ENCODE results near the gene DNAJB12. TPM values are rescaled to one million over a fixed set of nuclear protein-coding genes. Genes with fewer than 3 reads are reported as not detected.

DNAJB12 gene
- total and polyA plus RNA-seq, 8 donors = 25.1 to 38.9 (median 28.3) TPM

DNA sequence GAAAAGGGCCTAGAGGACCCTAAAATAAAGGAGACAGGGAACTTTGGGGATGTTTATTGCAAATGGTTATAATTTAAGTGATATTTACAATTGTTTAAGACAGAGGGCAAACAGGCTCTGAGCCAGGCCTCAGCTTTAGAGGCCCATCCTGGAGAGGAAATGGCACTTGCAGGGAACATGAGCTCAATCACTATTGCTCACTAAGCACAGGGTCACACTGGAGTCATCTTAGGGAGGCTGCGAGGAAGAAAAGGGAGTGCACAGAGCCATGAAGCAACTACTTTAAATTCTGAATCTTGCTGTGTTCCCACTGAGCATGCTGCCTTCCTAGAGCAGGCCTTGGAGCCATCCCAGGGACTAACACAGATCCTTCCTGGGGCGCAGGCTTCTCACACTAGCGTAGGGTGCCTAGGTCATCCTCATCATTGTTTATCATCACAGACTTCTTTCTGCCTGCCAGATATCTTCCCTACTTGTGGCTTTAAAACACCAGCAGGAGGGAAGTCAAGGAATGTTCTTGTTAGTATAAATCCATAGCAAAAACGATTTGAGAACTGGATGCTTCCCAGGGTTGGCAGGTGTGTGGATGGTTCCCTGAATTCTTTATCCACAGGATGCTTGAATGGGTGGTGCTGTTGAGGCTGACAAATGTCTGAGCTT, 12.7 kb upstream of the DNAJB12 start:
- no peaks in the 10 kb centered on the region for H3K27me3 ChIP-seq
- no peaks in the 10 kb centered on the region for H3K9me3 ChIP-seq
- DNase-seq (no peak), ATAC-seq (no peak)
- H3K36me3 ChIP-seq = peaks cover 0 to 56% of the 10 kb centered on the region in 2 donors
- intact Hi-C loops (cut with DNase I) = loop anchor here in 1 of 2 donors (10.0 kb wide), 2 partner anchors 477 to 507 kb away; no protein-coding TSS in a partner anchor
- H3K27ac ChIP-seq = no peak overlapping the region
- H3K4me1 ChIP-seq = peaks cover 0 to 17% of the 10 kb centered on the region in 2 donors
- no peak overlapping the region for H3K4me3 ChIP-seq
- no peak for TF ChIP-seq CTCF (IDR thresholded peaks at IDR 0.05)

DNA sequence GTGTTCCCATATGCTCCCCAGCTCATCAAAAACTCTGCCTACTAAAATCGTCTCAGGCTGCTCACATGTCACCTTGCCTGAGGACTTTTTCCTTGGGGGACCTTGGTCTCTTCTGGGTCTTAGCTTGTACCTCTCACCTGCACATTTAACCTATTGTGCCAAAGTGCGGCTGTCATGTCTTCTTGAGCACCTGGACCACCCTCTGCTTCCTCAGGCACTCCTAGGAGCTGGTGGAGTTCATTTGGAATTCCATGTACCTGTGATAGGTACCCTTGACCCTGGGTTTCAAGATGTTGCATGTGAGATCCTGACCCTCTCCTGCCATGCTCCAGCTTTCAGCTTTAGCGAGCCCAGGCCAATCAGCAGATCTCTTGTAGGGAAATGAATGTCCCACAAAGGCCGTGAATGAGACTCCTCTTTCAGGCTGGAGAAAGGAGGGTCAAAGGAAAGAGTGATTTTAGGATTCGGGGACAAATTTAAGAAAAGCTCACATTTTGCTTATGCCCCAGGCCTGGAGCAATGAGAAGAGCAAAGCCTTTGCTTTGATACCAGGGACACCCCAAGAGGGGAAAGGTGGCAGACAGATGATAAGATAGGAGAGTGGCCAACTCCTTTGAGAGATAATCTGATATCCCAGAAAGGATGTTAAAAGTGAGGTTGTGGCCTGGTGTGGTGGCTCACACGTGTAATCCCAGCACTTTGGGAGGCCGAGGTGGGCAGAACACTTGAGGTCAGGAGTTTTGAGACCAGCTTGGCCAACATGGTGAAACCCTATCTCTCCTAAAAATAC, 10.6 kb upstream of the DNAJB12 start:
- H3K9me3 ChIP-seq = no peaks in the 10 kb centered on the region
- H3K4me1 ChIP-seq = peaks cover 0 to 17% of the 10 kb centered on the region in 2 donors
- no peak overlapping the region for H3K4me3 ChIP-seq
- peaks cover 0 to 44% of the 10 kb centered on the region in 2 donors for H3K36me3 ChIP-seq
- ATAC-seq (no peak), DNase-seq (no peak)
- no peaks in the 10 kb centered on the region for H3K27me3 ChIP-seq
- no peak overlapping the region for H3K27ac ChIP-seq
- no peak for TF ChIP-seq CTCF (IDR thresholded peaks at IDR 0.05)
- intact Hi-C loops (cut with DNase I) = loop anchor here in 1 of 2 donors (10.0 kb wide), 2 partner anchors 480 to 510 kb away; no protein-coding TSS in a partner anchor

DNA sequence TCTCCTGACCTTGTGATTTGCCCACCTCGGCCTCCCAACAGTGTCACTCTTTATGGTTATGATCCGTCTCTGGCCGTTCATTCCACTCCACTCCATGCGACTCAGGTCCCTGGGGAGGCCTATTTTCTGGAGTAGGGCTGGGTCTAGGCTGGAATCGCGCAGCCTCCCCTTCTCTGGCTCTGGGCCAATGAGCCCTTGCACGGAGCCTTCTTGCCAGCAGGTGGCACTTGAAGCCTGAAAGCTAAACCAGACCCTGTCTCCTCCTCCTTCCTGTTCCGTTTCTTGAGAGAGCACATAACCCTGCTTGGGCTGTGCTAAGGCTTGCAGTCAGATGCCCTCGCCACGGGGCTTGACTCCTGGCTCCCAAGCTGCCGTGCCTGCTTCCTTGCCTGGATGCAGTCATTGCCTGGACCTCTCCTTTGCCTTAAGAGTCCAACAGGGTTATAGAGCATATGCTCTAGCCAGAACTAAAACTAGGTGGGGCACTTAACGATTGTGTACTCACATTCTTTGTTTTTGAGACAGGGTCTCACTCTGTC, 9.6 kb upstream of the DNAJB12 start:
- intact Hi-C loops (cut with DNase I) = loop anchor here in 1 of 2 donors (10.0 kb wide), 2 partner anchors 480 to 510 kb away; no protein-coding TSS in a partner anchor
- H3K4me3 ChIP-seq = no peak overlapping the region
- peak; percentile 99 for ATAC-seq
- peak overlapping the region in 1 of 2 donors; percentile 18 for H3K27ac ChIP-seq
- TF ChIP-seq CTCF (IDR thresholded peaks at IDR 0.05) = peak; percentile 83 to 93
- peak; percentile 83 to 92 (median 86) for DNase-seq
- H3K9me3 ChIP-seq = no peaks in the 10 kb centered on the region
- H3K27me3 ChIP-seq = no peaks in the 10 kb centered on the region
- H3K36me3 ChIP-seq = peaks cover 0 to 42% of the 10 kb centered on the region in 2 donors
- H3K4me1 ChIP-seq = peaks cover 0 to 17% of the 10 kb centered on the region in 2 donors

- intact Hi-C loops (cut with DNase I) = no loop called here
- no peak overlapping the region for H3K27ac ChIP-seq
These were observed 2.3 kb upstream of the DNAJB12 start for GRCh38 chr10:72356987-72357386.

More at GRCh38 chr10:72356987-72357386, 2.3 kb upstream of the DNAJB12 start:
- Histone ChIP-seq H3K36me3 (peaks cover 0 to 4% of the 10 kb centered on the region in 2 donors), H3K4me3 (no peak overlapping the region), H3K4me1 (peaks cover 9 to 21% of the 10 kb centered on the region in 2 donors), H3K9me3 (no peaks in the 10 kb centered on the region), H3K27me3 (no peaks in the 10 kb centered on the region)
- no peak for TF ChIP-seq CTCF (IDR thresholded peaks at IDR 0.05)
- ATAC-seq = no peak
- DNase-seq = no peak
